Ishikawa (cell line): ENCODE data around the gene EPN2.
A peak's percentile ranks its signal among the peaks of the same experiment; 100 is the strongest.

Source experiments
- CREB1 ChIP-seq: IDR thresholded peaks from 2 replicates; pipeline ENCODE4 v1.6.1; 2012; ENCODE audit warnings: low read depth
- EGR1 ChIP-seq: IDR thresholded peaks from 2 replicates; pipeline ENCODE4 v1.6.1; 2012
- EP300 ChIP-seq: IDR thresholded peaks from 2 replicates; pipeline ENCODE4 v1.6.1; 2012; ENCODE audit warnings: borderline replicate concordance
- FOXM1 ChIP-seq: IDR thresholded peaks from 2 replicates; pipeline ENCODE4 v1.6.1; 2012; ENCODE audit warnings: low read depth, borderline replicate concordance
- NFIC ChIP-seq: IDR thresholded peaks from 2 replicates; pipeline ENCODE4 v1.6.1; 2012
- TAF1 ChIP-seq: IDR thresholded peaks from 2 replicates; pipeline ENCODE4 v1.6.1; 2012; ENCODE audit warnings: low read depth, mild to moderate bottlenecking
- TCF12 ChIP-seq: IDR thresholded peaks from 2 replicates; pipeline ENCODE4 v1.6.1; 2012; ENCODE audit warnings: low read depth
- TEAD4 ChIP-seq: IDR thresholded peaks from 2 replicates; pipeline ENCODE4 v1.6.1; 2012
- YY1 ChIP-seq: IDR thresholded peaks from 2 replicates; pipeline ENCODE4 v1.6.1; 2012; ENCODE audit warnings: low read depth
- ZBTB7A ChIP-seq: IDR thresholded peaks from 2 replicates; pipeline ENCODE4 v1.6.1; 2012; ENCODE audit warnings: low read depth
- TF ChIP-seq, protein P1 (sequence below): IDR thresholded peaks from 2 replicates; pipeline ENCODE4 v1.6.1; 2012; ENCODE audit warnings: low read depth, mild to moderate bottlenecking
- TF ChIP-seq, protein P2 (sequence below): IDR thresholded peaks from 2 replicates; pipeline ENCODE4 v1.6.1; 2012

Gene EPN2

DNA sequence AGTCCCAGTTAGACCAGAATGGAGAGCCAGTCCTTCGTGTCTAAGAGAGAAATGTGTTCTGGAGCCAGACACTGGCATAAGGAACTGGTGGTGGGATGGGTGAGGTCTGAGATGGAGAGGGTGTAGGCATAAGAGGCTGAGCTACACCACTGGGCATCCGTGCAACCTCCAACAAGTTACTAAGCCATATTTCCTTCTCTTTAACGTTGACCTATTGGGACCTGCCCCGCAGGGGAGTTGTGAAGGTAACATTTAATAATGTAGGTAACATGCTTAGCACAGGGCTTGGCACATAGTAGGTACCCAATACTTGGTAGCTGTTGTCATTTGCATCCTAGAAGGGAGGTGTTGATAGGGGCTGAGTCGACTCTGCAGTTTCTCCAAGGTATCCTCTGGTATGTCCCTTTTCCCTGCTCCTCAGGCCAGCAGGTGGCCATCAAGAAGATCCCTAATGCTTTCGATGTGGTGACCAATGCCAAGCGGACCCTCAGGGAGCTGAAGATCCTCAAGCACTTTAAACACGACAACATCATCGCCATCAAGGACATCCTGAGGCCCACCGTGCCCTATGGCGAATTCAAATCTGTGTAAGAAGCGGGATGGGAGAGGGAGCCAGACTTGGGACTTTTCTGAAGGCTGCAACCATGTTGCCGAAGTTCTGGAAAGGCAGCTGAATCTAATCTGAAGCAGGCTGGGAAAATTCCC is 142.3 kb downstream of the EPN2 start:
- TF ChIP-seq, protein P1, sequence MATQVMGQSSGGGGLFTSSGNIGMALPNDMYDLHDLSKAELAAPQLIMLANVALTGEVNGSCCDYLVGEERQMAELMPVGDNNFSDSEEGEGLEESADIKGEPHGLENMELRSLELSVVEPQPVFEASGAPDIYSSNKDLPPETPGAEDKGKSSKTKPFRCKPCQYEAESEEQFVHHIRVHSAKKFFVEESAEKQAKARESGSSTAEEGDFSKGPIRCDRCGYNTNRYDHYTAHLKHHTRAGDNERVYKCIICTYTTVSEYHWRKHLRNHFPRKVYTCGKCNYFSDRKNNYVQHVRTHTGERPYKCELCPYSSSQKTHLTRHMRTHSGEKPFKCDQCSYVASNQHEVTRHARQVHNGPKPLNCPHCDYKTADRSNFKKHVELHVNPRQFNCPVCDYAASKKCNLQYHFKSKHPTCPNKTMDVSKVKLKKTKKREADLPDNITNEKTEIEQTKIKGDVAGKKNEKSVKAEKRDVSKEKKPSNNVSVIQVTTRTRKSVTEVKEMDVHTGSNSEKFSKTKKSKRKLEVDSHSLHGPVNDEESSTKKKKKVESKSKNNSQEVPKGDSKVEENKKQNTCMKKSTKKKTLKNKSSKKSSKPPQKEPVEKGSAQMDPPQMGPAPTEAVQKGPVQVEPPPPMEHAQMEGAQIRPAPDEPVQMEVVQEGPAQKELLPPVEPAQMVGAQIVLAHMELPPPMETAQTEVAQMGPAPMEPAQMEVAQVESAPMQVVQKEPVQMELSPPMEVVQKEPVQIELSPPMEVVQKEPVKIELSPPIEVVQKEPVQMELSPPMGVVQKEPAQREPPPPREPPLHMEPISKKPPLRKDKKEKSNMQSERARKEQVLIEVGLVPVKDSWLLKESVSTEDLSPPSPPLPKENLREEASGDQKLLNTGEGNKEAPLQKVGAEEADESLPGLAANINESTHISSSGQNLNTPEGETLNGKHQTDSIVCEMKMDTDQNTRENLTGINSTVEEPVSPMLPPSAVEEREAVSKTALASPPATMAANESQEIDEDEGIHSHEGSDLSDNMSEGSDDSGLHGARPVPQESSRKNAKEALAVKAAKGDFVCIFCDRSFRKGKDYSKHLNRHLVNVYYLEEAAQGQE = no peak
- TF ChIP-seq CREB1 (no peak), EGR1 (no peak), TCF12 (no peak), TAF1 (no peak), YY1 (no peak), TEAD4 (no peak)
- TF ChIP-seq, protein P2, sequence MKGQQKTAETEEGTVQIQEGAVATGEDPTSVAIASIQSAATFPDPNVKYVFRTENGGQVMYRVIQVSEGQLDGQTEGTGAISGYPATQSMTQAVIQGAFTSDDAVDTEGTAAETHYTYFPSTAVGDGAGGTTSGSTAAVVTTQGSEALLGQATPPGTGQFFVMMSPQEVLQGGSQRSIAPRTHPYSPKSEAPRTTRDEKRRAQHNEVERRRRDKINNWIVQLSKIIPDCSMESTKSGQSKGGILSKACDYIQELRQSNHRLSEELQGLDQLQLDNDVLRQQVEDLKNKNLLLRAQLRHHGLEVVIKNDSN = no peak

DNA sequence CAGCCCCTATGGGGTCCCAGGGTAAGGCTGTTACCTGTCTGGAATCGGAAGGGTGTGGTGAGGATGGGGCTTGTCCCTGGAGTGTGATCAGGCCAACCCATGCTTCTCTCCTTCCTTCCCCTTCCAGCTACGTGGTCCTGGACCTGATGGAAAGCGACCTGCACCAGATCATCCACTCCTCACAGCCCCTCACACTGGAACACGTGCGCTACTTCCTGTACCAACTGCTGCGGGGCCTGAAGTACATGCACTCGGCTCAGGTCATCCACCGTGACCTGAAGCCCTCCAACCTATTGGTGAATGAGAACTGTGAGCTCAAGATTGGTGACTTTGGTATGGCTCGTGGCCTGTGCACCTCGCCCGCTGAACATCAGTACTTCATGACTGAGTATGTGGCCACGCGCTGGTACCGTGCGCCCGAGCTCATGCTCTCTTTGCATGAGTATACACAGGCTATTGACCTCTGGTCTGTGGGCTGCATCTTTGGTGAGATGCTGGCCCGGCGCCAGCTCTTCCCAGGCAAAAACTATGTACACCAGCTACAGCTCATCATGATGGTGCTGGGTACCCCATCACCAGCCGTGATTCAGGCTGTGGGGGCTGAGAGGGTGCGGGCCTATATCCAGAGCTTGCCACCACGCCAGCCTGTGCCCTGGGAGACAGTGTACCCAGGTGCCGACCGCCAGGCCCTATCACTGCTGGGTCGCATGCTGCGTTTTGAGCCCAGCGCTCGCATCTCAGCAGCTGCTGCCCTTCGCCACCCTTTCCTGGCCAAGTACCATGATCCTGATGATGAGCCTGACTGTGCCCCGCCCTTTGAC is 143.5 kb downstream of the EPN2 start:
- TF ChIP-seq NFIC (peak; percentile 26; the same call in 1 of the 2 replicates), TEAD4 (no peak), EGR1 (no peak)
- TF ChIP-seq, protein P2 = no peak

DNA sequence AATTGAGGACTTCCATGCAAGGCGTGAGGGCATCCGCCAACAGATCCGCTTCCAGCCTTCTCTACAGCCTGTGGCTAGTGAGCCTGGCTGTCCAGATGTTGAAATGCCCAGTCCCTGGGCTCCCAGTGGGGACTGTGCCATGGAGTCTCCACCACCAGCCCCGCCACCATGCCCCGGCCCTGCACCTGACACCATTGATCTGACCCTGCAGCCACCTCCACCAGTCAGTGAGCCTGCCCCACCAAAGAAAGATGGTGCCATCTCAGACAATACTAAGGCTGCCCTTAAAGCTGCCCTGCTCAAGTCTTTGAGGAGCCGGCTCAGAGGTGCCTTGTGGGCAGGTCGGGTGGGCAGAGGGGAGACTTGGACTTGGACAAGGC is 144.2 kb downstream of the EPN2 start:
- TF ChIP-seq NFIC (no peak), EP300 (no peak), ZBTB7A (no peak), TEAD4 (no peak), CREB1 (no peak)
- TF ChIP-seq, protein P1 = no peak

DNA sequence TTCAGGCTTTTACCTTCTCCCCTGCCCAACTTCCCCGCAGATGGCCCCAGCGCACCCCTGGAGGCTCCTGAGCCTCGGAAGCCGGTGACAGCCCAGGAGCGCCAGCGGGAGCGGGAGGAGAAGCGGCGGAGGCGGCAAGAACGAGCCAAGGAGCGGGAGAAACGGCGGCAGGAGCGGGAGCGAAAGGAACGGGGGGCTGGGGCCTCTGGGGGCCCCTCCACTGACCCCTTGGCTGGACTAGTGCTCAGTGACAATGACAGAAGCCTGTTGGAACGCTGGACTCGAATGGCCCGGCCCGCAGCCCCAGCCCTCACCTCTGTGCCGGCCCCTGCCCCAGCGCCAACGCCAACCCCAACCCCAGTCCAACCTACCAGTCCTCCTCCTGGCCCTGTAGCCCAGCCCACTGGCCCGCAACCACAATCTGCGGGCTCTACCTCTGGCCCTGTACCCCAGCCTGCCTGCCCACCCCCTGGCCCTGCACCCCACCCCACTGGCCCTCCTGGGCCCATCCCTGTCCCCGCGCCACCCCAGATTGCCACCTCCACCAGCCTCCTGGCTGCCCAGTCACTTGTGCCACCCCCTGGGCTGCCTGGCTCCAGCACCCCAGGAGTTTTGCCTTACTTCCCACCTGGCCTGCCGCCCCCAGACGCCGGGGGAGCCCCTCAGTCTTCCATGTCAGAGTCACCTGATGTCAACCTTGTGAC is 144.7 kb downstream of the EPN2 start:
- TF ChIP-seq TAF1 (no peak), FOXM1 (no peak)
- TF ChIP-seq, protein P1 = no peak
- TF ChIP-seq, protein P2 = no peak
